Calu3 (cell line): Measurements from ENCODE around the gene CPNE9. TPM values are rescaled to one million over a fixed set of nuclear protein-coding genes. Genes with fewer than 3 reads are reported as not detected.

Source experiments
- BruUV-seq: library from RNA; stranded (reverse); fragments of 400-500 nt; replicated peaks from 2 replicates; lab custom pipeline; 2021; lab: Mats Ljungman, UMichigan
- CTCF ChIA-PET: fragments of 300-600 bp; sonication (Branson Sonifier 250); formaldehyde crosslinking; loops from one replicate; lab custom pipeline; 2022; ENCODE audit warnings: antibody characterized with exemption; lab: Charles Lee
- DNase-seq: peaks from one replicate; pipeline ENCODE4 v3.0.0; 2022
- H3K27ac Mint-ChIP-seq: one replicate; pipeline ENCODE4 v1.8.0; 2022; ENCODE audit warnings: mixed read lengths; ENCODE audit not compliant: unreplicated experiment
- H3K27me3 Mint-ChIP-seq: one replicate; pipeline ENCODE4 v1.8.0; 2022; ENCODE audit warnings: mixed read lengths; ENCODE audit not compliant: unreplicated experiment
- H3K36me3 Mint-ChIP-seq: one replicate; pipeline ENCODE4 v1.8.0; 2022; ENCODE audit warnings: mild to moderate bottlenecking, moderate library complexity, mixed read lengths; ENCODE audit not compliant: insufficient read depth, unreplicated experiment
- H3K4me1 Mint-ChIP-seq: one replicate; pipeline ENCODE4 v1.8.0; 2022; ENCODE audit warnings: mild to moderate bottlenecking, low read depth, mixed read lengths; ENCODE audit not compliant: unreplicated experiment
- H3K4me3 Mint-ChIP-seq: one replicate; pipeline ENCODE4 v1.8.0; 2022; ENCODE audit warnings: mild to moderate bottlenecking, low read depth, moderate library complexity, mixed read lengths; ENCODE audit not compliant: unreplicated experiment
- H3K9me3 Mint-ChIP-seq: one replicate; pipeline ENCODE4 v1.8.0; 2022; ENCODE audit warnings: low read depth, mixed read lengths; ENCODE audit not compliant: unreplicated experiment
- intact Hi-C: fragments of 100-400 bp; cut with micrococcal nuclease; formaldehyde crosslinking; loops from one replicate; pipeline ENCODE4 v1.10.0; 2022; ENCODE audit not compliant: unreplicated experiment
- total RNA-seq: library from RNA; stranded (reverse); gene quantifications from 2 replicates; pipeline ENCODE4 v1.2.3, GENCODE V29; 2022
- TF ChIP-seq, protein P1 (sequence below): fragments of 200-600 bp; IDR thresholded peaks from one replicate; pipeline ENCODE4 v1.8.0; 2022; ENCODE audit warnings: antibody characterized with exemption; ENCODE audit not compliant: unreplicated experiment

Gene CPNE9
- total RNA-seq, 1 experiment from 2014 or later: not detected

DNA sequence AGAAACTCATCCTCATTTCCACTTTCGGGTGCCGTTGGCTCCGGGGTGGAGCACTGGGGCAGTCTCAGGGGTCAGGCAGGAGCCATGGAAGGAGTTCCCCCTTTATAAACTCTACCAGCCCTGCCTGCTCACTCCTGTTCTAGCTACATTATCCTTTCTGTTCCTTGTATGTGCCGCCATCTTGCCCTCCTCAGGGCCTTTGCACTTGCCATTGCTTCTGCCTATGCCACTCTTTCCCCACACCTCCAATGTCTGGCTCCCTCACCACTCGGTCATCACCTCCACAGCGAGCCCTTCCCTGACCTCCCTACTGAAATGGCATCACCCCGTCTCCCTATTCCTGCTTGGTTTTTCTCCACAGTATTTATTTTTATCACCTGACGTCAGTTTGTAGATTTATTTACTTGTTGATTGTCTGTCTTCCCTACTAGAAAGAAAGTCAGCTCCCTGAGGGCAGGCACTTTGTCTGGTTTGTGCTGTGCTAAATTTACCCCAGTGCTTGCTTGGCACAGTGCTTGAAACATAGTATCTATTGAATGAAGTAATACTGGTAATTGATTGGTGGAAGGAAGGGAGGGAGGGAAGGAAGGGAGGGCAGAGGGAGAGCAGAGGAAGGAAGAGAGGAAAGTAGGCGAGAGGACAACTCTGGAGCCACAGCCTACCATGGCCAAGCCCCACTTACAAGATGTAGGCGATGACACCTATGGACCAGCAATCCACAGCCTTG lies 57.3 kb downstream of the CPNE9 start:
- Mint-ChIP-seq H3K36me3 (peaks cover 17% of the 10 kb centered on the region), H3K27ac (no peak overlapping the region), H3K27me3 (no peaks in the 10 kb centered on the region), H3K4me3 (no peak overlapping the region), H3K4me1 (no peaks in the 10 kb centered on the region), H3K9me3 (no peaks in the 10 kb centered on the region)
- intact Hi-C loops: no loop called here
- no peak for DNase-seq
- TF ChIP-seq, protein P1, sequence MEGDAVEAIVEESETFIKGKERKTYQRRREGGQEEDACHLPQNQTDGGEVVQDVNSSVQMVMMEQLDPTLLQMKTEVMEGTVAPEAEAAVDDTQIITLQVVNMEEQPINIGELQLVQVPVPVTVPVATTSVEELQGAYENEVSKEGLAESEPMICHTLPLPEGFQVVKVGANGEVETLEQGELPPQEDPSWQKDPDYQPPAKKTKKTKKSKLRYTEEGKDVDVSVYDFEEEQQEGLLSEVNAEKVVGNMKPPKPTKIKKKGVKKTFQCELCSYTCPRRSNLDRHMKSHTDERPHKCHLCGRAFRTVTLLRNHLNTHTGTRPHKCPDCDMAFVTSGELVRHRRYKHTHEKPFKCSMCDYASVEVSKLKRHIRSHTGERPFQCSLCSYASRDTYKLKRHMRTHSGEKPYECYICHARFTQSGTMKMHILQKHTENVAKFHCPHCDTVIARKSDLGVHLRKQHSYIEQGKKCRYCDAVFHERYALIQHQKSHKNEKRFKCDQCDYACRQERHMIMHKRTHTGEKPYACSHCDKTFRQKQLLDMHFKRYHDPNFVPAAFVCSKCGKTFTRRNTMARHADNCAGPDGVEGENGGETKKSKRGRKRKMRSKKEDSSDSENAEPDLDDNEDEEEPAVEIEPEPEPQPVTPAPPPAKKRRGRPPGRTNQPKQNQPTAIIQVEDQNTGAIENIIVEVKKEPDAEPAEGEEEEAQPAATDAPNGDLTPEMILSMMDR: no peak
- CTCF ChIA-PET: no interaction called here
- no TSS peak for BruUV-seq

DNA sequence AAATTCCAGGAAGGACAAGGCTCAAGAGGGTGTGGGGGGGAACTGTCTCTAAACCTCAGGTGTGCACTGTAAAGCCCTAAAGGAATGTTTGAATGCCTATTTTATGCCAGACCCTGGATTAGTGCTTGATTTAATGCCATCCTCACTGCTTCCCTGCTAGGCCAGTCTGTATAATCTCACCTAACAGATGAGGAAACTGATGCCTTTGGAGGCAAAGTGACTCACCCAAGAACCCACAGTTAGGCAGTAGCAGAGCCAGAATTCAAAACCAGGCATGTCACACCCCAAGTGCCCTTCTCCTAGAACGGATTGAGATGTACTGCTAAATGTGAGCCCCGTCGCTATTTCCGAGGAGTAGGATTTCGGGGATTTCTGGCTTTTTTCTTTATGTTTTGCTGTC lies 58.3 kb downstream of the CPNE9 start:
- H3K4me3 Mint-ChIP-seq: no peak overlapping the region
- DNase-seq: no peak
- no peaks in the 10 kb centered on the region for H3K4me1 Mint-ChIP-seq
- H3K27me3 Mint-ChIP-seq: no peaks in the 10 kb centered on the region
- no peaks in the 10 kb centered on the region for H3K9me3 Mint-ChIP-seq
- TF ChIP-seq, protein P1: no peak
- peaks cover 17% of the 10 kb centered on the region for H3K36me3 Mint-ChIP-seq
- CTCF ChIA-PET: no interaction called here
- intact Hi-C loops: no loop called here
- H3K27ac Mint-ChIP-seq: no peak overlapping the region
- no TSS peak for BruUV-seq

DNA sequence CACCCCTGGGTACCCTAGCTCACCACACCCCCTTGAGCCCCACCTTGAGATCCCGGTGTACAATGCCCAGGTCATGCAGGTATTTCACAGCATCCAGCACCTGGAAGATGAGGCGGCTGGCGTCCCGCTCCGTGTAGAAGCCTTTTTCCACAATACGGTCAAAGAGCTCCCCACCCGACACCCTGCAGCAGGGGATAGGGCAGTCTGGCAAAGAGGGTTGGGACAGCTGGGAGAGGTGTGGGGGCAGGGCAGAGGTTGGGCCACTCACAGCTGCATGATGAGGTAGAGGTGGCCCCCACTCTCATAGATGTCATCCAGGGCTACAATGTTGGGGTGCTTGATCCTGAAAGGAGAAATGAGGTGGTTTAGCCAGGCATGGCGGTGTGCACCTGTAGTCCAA lies 59.2 kb downstream of the CPNE9 start:
- no TSS peak for BruUV-seq
- no peaks in the 10 kb centered on the region for H3K27me3 Mint-ChIP-seq
- H3K4me3 Mint-ChIP-seq: no peak overlapping the region
- peaks cover 17% of the 10 kb centered on the region for H3K36me3 Mint-ChIP-seq
- TF ChIP-seq, protein P1: no peak
- H3K27ac Mint-ChIP-seq: no peak overlapping the region
- intact Hi-C loops: no loop called here
- H3K9me3 Mint-ChIP-seq: no peaks in the 10 kb centered on the region
- CTCF ChIA-PET: no interaction called here
- no peak for DNase-seq
- H3K4me1 Mint-ChIP-seq: no peaks in the 10 kb centered on the region

DNA sequence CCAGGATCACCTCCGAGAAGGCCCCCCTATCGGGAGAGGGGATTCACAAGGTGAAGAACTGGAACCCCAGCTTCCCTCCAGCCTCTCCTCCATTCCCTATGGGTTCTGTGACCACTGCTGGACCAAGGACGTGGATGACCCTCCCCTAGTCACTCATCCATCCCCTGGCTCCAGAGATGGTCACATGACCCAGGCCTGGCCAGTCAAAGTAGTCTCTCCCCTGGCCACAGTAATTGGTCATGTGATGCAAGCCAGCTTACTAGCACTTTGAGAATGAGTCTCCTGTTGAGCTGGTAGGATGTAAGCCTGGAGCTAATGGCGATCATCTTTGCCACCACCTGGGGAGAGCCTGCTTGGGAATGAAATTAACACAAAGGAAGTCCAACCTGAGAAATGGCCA lies 62.2 kb downstream of the CPNE9 start:
- no TSS peak for BruUV-seq
- H3K36me3 Mint-ChIP-seq: peaks cover 31% of the 10 kb centered on the region
- CTCF ChIA-PET: no interaction called here

More for the DNA sequence above, 62.2 kb downstream of the CPNE9 start:
- TF ChIP-seq, protein P1: no peak
- Mint-ChIP-seq H3K4me1 (peaks cover 19% of the 10 kb centered on the region), H3K9me3 (no peaks in the 10 kb centered on the region), H3K27me3 (no peaks in the 10 kb centered on the region), H3K27ac (no peak overlapping the region), H3K4me3 (no peak overlapping the region)
- intact Hi-C loops: no loop called here
- DNase-seq: no peak
